B cell (primary cell): ENCODE results near the gene VAV2.

Experiments
- EZH2 ChIP-seq: IDR thresholded peaks from 2 replicates; pipeline ENCODE4 v1.6.1; 2012; ENCODE audit warnings: borderline replicate concordance, low read depth, mild to moderate bottlenecking, moderate library complexity, low read length; ENCODE audit not compliant: insufficient read depth, poor library complexity, severe bottlenecking
- TF ChIP-seq, protein P1 (sequence below): fragments of 200-600 bp; IDR thresholded peaks from one replicate; pipeline ENCODE4 v1.8.0; 2022; ENCODE audit warnings: antibody characterized with exemption, mild to moderate bottlenecking

DNA sequence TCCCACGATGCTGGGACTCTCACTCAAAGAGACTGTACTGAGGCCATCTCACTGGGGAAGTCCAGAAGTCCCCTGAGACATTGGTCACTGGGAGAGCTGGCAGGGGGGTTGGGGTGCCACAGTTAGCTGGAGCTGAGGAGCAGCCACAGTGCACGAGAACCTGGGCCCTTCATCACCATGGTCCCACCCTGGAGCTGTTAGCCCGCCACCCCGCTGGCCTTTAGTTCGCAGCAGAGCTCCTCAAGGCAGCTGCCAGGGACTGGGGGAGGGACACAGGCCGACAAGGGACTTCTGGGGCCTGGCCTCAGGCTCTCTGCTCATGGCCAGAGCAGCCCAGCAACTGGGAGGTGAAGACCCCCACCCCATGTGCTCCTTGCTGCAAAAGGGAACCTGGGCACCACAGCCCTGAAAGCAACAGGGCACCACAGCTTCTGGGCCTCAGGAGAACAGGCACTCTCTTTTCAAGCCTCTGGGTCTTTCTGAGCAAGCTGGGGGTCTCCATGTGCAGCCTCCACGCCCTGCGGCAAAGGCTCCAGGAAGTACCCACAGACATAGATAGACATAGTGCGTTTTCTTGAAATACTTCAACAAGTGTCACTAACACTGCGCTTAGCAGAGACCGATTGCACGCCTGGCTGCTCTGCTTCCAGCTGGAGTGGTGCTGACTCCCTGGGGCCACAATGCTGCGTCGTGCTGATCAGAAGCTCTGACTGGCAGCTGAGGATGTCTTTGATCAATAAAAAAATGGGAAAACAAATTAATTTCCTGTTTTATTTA, 46.0 kb downstream of the VAV2 start:
- TF ChIP-seq, protein P1, sequence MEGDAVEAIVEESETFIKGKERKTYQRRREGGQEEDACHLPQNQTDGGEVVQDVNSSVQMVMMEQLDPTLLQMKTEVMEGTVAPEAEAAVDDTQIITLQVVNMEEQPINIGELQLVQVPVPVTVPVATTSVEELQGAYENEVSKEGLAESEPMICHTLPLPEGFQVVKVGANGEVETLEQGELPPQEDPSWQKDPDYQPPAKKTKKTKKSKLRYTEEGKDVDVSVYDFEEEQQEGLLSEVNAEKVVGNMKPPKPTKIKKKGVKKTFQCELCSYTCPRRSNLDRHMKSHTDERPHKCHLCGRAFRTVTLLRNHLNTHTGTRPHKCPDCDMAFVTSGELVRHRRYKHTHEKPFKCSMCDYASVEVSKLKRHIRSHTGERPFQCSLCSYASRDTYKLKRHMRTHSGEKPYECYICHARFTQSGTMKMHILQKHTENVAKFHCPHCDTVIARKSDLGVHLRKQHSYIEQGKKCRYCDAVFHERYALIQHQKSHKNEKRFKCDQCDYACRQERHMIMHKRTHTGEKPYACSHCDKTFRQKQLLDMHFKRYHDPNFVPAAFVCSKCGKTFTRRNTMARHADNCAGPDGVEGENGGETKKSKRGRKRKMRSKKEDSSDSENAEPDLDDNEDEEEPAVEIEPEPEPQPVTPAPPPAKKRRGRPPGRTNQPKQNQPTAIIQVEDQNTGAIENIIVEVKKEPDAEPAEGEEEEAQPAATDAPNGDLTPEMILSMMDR: no peak
- no peak for TF ChIP-seq EZH2
